ENCODE results near the gene SDC1.

The SDC1 gene

DNA sequence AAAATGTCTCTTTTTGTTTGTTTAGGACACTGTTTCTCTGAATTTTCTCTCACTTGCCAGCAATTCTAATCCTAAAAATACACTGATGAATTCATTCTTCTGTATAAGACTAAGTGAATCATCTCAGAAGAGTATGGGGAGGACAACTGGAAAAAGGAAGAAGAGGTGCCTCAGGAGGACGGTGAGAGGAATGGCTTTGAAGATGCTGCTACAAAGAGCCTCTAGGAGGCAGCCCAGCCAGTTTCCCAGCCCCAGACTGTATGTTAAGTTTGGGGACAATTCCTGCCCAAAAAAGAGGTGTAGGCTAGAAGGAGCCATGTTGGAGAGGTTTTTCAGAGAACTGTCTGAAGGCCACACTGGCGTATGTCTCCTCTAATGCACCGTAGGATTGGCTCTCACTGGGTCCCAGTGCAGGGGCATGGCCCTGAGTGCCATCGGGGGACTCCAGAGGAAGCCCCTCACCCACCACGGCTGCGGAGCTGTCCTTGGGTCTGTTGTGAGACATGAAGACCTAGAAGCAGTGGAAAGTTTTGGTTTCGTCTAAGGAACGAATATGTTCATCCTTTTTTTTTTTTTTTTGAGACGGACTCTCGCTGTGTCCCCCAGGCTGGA lies 3.1 kb upstream of the SDC1 start:
- no peak for DNase-seq

DNA sequence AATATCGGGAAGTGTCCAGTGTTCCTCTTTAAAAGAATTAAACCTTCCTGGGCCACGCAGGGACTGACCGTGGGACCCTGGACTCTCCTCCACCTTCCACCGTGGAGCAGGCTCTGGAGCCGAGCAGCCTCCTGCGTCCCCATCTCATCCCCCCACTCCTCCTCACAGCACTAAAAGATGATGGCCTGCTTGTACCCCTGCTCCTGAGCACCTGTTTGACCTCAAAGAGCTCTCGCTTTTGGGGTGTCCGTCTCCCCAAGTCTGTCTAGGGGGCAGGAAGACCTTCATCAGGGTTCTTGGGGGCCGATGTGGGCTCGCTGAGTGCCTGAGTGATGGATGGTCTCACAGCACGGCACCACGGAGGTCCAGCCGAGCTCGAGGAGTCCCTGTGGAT lies 1.2 kb upstream of the SDC1 start:
- DNase-seq = no peak

DNA sequence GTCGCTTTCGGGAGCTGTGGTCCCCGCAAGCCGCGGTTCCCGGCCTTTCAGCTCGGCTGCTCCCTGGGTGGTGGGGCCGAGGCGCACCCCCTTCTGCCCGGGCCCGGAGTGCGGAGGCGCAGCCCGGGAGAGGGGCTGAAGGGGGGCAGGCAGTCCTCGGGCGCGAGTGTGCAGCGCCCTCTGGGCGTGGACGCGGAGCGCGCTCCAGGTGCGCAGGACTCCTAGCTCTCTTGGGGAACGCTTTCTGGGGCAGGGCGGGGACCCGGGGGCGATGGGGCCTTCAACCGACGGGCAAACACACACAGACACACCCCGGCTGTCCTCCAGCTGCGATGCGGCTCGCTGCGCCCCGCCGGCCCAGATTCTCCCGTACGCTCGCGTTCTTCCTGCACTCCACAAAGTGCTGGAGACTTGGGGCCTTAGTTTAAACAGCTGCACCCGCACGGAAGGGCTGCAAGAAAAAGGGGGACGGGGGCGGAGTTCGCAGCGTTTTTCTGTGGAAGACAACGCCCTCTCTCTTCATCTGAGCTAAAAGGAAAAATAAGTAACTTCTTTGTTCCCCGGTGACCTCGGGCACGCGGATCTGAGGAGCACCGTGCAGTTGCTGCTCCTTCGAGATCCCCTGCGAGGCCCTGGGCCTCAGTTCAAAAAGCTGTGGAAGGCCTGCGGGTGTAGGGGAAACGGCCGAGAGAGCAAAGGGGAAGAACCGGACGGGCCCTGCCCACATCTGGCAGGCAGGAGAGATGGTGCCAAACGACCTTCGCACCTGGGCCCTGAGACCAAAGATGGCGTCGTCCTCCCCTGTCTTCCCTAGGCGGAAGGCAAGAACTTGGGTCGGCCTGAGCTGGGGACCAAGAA lies 593 bp upstream of the SDC1 start:
- DNase-seq = peak in 1 of 5 experiments; percentile 36

DNA sequence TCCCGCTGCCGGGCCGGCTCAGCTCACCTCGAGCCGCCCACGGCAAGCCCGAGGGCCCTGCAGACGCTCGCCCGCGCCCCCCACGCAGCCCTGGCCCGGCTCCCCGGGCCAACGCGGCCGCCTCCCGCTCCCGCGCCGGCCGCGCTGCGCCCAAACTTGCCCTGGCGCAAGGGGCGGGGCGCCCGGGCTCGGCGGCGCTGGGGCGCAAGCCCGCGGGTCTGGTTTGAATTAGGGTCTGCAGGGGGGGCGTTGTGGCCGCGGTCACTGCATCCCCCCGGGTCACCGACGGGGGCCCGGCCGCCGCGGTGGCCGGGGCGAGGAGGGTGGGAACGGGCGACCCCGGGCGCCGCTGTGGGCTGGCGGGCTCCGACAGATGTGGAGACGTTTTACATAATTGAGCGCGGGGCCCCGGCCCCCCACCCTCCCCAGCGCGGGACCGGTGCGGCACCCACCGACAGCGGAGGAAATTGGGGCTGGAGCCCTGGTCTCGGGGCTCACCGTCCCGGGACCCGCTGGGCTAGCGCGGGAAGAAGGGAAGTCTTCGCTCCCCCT lies 690 bp downstream of the SDC1 start:
- DNase-seq = no peak

DNA sequence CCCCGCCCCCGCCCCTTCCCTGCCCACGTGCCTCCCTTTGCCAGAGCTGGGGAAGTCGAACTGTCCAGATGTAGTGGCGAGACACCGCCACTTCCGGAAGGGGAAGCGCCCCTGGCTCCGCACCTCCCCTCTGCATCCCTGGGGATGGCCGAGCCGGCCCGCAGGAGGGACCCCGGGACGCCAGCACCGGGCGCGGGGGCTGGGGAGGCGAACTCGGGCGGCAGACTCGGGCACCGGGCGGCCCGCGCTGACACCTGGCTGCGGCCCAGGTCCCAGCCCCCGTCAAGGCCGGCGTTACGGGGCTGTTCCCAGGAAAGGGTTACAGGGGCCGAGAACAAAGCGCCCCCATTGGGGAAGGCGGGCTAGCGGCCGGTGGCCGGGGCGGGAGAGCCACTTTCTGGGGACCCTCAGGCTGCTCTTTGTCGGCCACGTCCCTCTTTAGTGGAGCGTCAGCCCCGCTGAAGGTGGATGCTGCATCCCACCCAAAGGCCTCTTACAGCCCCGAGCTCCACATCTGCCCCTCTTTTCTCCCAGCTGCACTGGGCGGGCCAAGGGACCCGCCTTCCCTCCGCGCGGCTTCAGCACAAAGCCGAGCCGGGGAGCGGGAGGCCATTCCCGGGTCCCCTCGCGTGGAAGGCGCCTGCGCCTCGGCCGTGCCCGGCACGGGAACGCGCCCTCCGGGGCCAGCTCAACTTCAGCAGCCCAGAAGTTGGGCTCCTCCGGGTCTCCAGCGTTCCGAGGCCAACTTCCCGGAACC lies 1.3 kb downstream of the SDC1 start:
- no peak for DNase-seq

DNA sequence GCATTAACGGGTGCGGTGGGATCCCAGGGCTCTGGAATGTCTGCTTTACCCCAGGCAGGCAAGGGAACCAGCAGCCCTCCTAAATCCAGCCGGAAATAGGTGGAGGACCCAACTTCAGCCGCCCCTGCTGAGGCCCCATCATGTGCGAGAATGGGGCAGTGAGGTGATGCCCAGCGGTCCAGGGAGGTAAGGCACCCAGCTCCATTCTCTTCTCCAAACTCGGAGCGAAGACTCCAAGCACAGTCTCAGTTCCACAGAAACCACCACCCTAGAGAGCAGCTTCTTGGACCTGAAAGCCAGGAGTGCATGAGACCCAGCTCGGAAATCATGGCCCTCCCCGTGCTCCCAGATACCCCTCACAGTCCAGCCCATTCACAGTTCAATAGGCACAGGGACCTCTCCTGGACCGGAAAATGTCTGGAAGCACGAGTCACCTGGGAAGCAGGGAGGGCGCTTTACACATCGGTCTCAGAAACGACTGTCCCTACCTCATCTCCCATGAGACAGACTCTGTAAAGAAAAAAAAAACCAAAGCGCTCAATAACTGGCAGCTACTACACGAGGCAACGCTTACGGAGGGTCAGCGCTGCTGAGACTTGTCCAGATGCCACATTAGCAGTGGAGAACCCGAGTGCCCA lies 2.0 kb downstream of the SDC1 start:
- DNase-seq = no peak

DNA sequence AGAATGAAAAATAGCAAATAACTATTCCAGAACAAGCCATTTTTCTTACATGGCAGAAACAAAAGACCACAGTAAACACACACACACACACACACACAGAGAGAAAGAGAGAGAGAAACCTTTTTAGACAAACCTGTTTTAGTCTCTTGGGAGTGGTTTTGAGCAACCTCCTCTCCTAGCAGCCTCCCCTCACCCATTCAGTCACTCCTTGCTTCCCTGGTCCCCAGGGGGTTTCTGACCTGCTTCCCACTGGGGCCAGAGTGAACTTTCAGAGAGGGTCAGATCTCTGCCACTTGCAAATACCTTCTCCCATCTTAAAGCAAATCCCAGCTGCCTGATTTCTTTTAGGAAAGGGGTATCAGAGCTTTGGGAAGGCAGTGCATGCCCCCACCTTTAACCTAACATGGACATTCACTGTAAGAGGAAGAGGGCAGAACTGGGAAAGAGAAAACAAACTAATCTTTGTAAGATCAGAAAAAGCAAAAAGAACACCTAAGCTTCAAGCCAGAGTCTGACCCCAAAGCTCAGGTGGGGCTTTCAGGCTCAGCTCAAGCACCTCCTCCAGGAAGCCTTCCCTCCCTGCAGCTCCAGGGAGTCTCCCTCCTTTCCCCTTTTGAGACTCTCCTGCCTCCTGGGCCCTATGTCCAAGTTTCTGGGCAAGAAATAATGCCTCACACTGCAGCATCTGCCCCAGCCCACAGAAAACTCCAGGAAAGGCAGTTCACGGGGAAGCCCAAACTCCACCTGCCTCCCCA lies 2.7 kb downstream of the SDC1 start:
- DNase-seq = no peak

DNA sequence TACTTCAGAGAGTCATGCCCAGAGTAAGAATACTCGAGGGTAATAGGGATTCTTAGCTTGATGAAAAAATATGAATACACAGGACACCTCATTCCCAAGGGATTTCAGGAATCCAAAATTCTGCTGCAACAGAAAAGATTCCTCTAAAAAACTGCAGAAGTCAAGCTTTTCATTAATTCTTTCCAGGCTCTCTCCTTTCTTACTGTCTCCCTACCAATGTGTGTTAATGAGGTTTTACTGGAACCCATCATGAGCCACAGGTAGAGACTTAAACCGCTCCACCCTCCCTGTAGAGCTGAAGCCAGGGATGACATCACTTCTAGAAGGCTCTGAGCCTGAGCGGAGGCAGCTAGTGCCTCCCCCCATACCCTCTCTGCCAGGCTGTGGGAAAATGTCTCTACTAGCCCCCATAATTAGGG lies 3.4 kb downstream of the SDC1 start:
- DNase-seq = no peak

DNA sequence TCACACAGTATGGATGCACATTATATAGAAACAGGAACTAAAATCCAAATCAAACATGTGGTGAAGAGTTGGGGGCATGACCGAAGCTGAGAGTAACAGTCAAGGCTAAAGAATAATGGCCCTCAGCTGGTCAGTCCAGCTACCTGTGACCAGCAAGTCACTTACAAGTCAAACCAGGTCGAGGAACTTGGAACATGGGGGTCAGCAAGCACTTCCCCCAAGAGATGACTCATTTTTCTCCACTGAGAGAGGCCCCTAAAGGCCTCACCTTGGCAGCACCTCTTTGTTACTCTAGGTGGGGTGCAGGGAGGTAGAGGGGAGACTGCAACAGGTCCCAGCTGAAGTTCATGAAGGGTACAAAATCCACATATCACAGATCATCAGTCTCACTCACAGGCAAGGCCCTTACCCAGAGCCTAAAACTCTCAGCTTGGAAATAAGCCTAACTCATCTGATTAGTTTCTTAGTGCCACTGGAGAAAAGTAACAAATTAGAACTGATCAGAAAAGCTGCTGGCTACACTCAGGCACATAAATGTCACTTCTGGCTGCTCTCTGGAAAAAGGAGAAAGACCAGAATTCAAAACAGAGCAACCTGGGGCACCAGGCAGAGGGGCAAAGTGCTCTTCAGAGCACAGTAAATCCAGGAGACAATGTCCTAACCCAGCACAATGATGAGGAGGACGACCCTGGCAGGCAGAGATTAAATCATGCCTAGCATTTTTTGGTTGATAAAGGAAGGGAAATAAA lies 4.0 kb downstream of the SDC1 start:
- DNase-seq = no peak

DNA sequence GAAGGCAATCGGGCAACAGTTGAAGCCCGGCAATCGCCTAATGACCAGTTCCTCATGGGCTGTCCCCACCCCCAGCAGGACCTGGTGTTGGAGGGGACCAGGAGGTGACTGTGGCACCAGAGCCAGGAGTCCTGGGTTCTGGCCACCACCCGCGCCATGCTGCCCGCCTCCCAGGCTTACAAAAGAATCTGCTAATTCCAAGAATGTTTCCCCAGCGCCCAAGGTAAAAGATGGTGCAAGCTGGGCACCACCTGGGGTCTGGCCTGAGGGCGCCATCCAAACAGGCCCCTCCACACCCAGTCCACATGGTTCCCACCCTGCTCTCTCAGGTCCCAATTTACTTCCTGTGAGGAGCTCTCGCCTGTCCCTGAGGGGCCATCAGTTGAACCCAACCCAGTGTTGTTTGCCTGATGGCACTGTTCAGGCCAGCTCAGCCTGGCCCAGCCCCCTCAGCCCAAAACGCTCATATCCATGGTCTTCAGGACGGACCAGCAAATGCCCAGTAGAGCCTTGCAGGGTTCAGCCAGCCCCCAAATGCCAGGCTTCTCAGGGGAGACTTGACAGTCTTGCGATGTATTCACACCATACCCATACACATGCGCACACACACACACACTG lies 5.1 kb downstream of the SDC1 start:
- no peak for DNase-seq

DNA sequence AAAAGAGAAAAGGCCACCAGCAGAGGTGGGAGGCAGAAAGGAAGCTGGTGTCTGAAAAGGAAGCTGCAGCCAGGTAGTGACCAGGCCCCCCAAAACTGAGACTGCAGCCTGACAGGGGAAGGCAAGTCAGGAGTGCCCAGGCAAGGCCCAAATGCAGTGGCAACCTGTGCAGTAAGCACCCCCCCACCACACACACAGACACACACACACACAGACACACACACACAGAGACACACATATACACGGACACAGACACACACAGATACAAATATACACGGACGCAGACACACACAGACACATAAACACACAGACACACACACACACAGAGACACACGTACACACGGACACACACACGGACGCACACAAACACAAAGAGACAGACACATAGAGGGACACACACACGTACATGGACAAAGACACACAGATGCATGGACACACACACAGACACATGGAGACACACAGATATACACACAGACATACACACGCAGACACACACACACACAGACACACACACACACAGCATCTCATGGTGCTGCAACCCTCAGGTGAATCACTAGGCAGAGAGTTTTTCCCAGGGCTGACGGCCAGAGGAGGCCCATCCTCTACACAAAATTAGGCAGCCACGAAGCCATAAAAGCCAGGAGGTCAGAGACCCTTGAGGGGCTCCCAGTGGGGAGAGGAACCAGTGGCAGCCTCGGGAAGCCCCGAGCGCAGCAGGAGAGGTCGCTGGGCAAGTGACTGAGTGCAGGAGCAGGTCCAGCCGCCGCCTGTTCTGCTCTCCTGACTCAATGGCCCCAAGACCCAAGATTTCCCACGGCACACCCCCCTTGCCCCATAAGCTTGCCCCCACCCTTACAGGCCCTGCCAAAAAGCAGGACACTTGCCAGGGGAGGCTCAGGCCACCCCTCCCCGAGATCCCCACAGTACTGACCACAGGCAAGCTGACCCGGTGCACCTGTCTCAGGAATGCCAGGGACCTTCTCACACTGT lies 6.3 kb downstream of the SDC1 start:
- DNase-seq = no peak

DNA sequence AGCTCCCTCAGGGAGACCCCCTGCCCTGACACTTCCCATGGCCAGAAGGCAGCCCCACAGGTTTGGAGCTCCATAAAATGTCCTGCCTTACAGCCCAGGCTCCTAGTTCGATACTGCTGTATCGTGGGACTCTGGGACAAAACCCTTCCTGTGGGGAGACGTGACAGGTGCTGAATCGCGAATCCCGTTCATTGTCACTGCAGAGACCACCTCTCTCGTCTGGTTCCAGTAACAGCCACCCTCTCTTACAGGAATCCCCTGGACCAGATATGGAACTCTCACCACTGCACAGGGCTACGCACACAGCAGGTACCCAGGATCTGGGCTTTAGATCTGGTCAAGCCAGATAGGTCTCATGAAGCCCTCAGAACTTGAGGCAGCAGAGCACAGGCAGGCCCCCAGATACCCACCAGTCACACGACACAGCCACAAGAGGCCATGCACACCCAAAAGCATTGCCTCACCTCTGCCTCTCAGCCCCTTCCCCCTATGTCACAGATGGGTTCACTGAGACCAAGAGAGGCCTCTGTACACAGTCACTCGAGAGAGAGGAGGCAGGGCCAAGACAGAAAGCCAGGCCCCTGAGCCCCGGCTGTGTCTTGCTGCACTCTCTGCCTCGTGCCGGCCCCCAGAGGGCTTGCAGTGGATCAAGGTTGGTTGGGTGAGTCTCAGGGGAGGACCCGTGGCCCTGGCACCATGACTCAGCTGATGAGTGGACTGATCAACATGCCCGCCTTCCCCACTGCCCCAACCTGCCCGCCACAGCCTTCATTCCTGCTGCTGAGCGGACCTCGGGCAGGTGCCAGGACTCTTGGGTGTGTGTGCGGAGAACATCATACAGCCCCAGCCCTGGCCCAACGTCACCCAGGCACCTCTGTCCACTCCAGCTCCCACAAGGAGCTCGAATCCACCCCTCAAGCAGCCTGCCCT lies 7.6 kb downstream of the SDC1 start:
- DNase-seq = no peak

DNA sequence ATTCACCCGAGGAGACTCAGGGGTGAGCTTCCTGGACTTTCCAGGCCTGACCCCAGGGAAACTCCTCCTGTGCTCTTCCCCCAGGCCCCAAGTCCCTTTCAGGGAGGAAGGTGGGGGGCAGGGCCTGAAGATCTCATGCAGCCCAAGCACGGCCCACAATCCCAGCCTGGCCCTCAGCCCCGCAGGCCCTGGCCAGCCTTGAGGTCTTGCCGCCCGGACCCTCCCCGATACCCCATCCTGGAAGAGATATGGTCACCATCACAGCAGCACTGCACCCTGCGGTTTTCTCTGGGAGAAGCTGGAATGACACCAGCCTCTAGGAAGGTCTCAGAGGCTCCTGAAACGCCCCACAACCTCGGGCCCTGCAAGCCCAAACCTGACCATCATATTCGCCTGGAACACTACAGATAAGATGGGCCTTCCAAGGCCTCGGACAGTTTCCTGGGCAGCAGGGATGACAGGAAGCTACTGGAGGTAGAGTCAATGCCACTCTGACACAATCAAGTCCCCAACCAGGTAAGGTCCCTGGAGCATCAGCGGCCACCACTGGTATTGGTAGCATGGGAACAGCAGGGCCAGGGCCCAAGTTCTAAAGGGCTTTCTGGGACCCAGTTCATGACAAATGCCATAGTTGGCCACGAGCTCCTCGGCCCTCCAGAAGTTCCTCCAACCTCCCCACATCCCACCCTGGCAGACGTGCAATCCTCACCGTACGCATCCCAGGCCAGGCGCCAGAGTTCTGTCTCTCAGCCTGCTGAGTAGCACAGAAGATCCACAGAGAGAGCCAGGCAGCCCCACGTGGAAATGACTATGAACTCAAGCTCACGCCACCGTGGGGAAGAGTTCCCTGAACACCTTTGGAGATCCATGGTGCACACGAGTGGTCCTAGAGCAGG lies 8.6 kb downstream of the SDC1 start:
- DNase-seq = no peak

DNA sequence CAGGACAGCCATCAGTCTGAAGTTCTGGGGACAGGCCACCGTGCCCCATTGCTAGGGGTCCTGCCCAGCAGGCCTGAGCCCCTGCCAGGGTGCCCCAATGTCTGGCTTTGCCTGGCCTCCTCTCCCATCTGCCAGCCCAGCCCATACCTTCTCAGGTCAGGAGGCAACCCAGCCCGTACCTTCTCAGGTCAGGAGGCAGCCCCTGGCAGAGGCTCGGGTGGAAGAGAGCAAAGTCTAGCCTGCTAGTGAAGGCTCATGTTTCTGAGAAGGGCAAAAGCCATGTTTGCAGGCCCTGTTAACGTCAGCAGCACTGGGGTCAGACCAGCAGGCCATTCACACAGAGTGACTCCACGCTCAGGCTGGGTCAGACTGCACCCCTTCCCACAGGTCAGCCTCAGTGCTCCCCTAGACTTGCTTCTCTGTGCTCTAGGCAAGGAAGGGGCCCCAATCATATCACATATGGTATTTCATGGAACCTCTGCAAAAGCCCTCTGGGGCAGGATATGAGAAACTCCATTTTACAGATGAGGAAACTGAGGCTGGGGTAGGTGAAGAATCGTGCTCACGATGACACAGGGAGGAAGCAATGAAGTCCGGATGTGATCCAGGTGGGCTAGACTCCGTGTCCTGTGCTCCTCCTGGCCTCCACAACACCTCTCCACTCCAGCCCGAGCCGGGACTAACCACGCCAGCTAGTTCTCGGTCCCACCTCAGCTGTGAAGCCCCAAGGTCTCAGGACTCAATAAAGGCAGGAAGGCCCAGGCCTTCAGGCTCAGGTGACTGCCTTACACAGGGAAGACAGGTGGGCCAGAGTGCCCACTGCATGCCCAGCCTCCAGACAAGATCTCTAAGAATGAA lies 9.5 kb downstream of the SDC1 start:
- DNase-seq = no peak

DNA sequence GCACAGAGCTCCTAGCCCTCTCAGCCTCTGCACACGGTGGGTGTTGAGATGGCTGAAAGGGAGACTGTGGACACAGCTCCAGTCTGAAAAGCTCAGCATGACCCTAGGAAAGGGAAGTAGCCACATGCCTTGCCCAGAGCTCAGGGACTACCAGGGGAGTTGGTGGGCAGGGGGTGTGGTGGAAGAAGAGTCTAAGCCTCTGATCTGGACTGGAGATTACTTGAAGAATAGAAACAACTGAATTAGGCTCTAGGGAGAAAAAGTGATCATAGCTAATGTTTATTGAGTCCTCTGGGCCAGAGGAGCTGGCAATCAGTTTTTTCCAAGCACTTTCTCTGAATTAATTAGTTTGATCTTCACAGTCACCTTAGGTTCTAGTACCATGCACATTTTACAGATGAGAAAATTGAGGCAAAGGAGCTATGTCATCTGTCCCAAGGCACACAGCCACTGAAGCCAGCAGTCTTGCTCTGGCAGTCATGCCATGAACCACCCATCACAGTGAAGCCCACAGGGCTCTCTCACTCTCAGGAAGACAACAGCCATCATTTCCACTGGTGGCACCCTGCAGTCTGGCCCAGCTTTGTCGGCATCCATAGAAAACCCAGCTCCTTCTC lies 10.3 kb downstream of the SDC1 start:
- no peak for DNase-seq
